CD4-positive, alpha-beta memory T cell (primary cell): ENCODE measurements around the gene SPATA21. TPM values are rescaled to one million over a fixed set of nuclear protein-coding genes. Genes with fewer than 3 reads are reported as not detected.
"Not testable (repeated sequence)": the region's sequence is repeated elsewhere in the genome, so short reads cannot be mapped to it uniquely, and the experiment has no call there.

Experiments used
- CTCF ChIA-PET: fragments of 350-600 bp; sonication (Branson Sonifier 250); formaldehyde crosslinking; loops from one replicate; lab custom pipeline; 2021; ENCODE audit warnings: inconsistent platforms; ENCODE audit not compliant: partially characterized antibody; lab: Charles Lee
- POLR2A ChIA-PET: fragments of 350-600 bp; sonication (Branson Sonifier 250); formaldehyde crosslinking; loops from one replicate; lab custom pipeline; 2021; ENCODE audit not compliant: partially characterized antibody; lab: Charles Lee
- DNase-seq, 5 donors: peaks; one replicate each; pipeline versions ENCODE4 v3.0.0 to v3.0.0-alpha.2; 2020 to 2022; ENCODE audit warnings: mixed read lengths in 1 of 5
- H3K27ac ChIP-seq: one replicate; pipeline ENCODE4 v1.7.0; 2013; ENCODE audit warnings: low read depth, low read length
- H3K27me3 ChIP-seq: 2 replicates; pipeline ENCODE4 v1.7.0; 2013; ENCODE audit warnings: mild to moderate bottlenecking, low read length, moderate library complexity; ENCODE audit not compliant: insufficient read depth
- H3K36me3 ChIP-seq: 2 replicates; pipeline ENCODE4 v1.7.0; 2013; ENCODE audit warnings: mild to moderate bottlenecking, low read length, moderate library complexity; ENCODE audit not compliant: insufficient read depth
- H3K4me1 ChIP-seq: 2 replicates; pipeline ENCODE4 v1.7.0; 2013; ENCODE audit warnings: mild to moderate bottlenecking, low read length, moderate library complexity; ENCODE audit not compliant: insufficient read depth
- H3K4me3 ChIP-seq, 2 donors: one replicate each; pipeline ENCODE4 v1.7.0; 2013; ENCODE audit warnings: low read length in 2 of 2, mild to moderate bottlenecking in 1 of 2
- H3K9me3 ChIP-seq, 2 donors: one replicate each; pipeline ENCODE4 v1.7.0; 2013; ENCODE audit warnings: low read length in 2 of 2, control low read depth in 1 of 2; ENCODE audit not compliant: control insufficient read depth in 1 of 2
- H3K27ac Mint-ChIP-seq, 7 donors: one replicate each; pipeline ENCODE4 v1.8.0; 2020 to 2021; ENCODE audit warnings: mixed read lengths in 7 of 7, mild to moderate bottlenecking in 6 of 7, inconsistent platforms in 3 of 7, moderate library complexity in 3 of 7
- H3K27me3 Mint-ChIP-seq, 2 donors: one replicate each; pipeline ENCODE4 v1.8.0; 2020 to 2021; ENCODE audit warnings: mixed read lengths in 2 of 2
- H3K36me3 Mint-ChIP-seq, 2 donors: one replicate each; pipeline ENCODE4 v1.8.0; 2020 to 2021; ENCODE audit warnings: mixed read lengths in 2 of 2, inconsistent platforms in 1 of 2, mild to moderate bottlenecking in 1 of 2
- H3K4me1 Mint-ChIP-seq, 4 donors: one replicate each; pipeline ENCODE4 v1.8.0; 2020 to 2021; ENCODE audit warnings: mixed read lengths in 4 of 4, mild to moderate bottlenecking in 1 of 4
- H3K4me3 Mint-ChIP-seq, 8 donors: one replicate each; pipeline ENCODE4 v1.8.0; 2020 to 2021; ENCODE audit warnings: mixed read lengths in 8 of 8, mild to moderate bottlenecking in 7 of 8, moderate library complexity in 6 of 8, inconsistent platforms in 3 of 8
- H3K9me3 Mint-ChIP-seq, 8 donors: one replicate each; pipeline ENCODE4 v1.8.0; 2020 to 2021; ENCODE audit warnings: mixed read lengths in 8 of 8, mild to moderate bottlenecking in 5 of 8, inconsistent platforms in 3 of 8, moderate library complexity in 1 of 8
- intact Hi-C: fragments of 100-400 bp; cut with micrococcal nuclease; formaldehyde crosslinking; loops from one replicate; pipeline ENCODE4 v1.15.1; 2023
- polyA plus RNA-seq, 2 donors: library from polyadenylated mRNA; unstranded; fragments of 300-500 nt; fragmentation: Illumina TruSeq; gene quantifications; one replicate each; pipeline ENCODE4 v1.2.3, GENCODE V29; 2021
- total RNA-seq, 2 experiments: library from RNA; stranded (reverse); gene quantifications; one replicate each; pipeline ENCODE4 v1.2.3, GENCODE V29; 2021

Gene SPATA21
- total and polyA plus RNA-seq, 4 experiments from 2014 or later: not detected

DNA sequence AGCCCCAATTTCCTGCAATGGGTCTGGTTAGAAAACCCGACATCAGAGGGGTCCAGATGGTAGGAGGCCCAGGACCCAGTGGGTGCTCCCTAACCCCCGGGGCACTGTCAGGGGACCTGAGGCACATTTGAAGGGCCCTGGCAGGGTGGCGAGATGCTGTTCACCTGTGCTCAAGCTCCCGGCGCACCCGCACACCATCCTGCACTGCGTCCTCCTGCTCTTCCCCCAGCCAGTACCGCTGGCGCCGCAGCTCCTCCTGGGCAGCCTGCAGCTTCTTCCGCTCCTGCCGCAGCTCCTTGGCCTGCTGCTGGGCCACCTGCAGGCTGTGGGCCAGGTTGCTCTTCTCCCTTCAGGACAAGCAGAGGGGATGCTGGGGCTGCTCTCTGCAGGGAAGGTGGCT, 40.9 kb upstream of the SPATA21 start:
- Mint-ChIP-seq H3K9me3 (no peaks in the 10 kb centered on the region), H3K4me1 (peaks cover 0 to 7% (median 3%) of the 10 kb centered on the region in 4 donors), H3K36me3 (peaks cover 25 to 34% of the 10 kb centered on the region in 2 donors), H3K4me3 (no peak overlapping the region), H3K27me3 (no peaks in the 10 kb centered on the region), H3K27ac (no peak overlapping the region)
- Histone ChIP-seq H3K27me3 (no peaks in the 10 kb centered on the region), H3K4me1 (no peaks in the 10 kb centered on the region), H3K27ac (no peak overlapping the region), H3K36me3 (peaks cover 9% of the 10 kb centered on the region), H3K9me3 (no peaks in the 10 kb centered on the region), H3K4me3 (no peak overlapping the region)
- intact Hi-C loops: no loop called here
- ChIA-PET CTCF (interaction anchor here (0.5 kb wide), 1 partner anchor 645 kb away, joined by 3 read pairs; no protein-coding TSS in a partner anchor), POLR2A (interaction anchor here (1.6 kb wide), 1 partner anchor 11 kb away, joined by 6 read pairs; no protein-coding TSS in a partner anchor)
- no peak for DNase-seq

DNA sequence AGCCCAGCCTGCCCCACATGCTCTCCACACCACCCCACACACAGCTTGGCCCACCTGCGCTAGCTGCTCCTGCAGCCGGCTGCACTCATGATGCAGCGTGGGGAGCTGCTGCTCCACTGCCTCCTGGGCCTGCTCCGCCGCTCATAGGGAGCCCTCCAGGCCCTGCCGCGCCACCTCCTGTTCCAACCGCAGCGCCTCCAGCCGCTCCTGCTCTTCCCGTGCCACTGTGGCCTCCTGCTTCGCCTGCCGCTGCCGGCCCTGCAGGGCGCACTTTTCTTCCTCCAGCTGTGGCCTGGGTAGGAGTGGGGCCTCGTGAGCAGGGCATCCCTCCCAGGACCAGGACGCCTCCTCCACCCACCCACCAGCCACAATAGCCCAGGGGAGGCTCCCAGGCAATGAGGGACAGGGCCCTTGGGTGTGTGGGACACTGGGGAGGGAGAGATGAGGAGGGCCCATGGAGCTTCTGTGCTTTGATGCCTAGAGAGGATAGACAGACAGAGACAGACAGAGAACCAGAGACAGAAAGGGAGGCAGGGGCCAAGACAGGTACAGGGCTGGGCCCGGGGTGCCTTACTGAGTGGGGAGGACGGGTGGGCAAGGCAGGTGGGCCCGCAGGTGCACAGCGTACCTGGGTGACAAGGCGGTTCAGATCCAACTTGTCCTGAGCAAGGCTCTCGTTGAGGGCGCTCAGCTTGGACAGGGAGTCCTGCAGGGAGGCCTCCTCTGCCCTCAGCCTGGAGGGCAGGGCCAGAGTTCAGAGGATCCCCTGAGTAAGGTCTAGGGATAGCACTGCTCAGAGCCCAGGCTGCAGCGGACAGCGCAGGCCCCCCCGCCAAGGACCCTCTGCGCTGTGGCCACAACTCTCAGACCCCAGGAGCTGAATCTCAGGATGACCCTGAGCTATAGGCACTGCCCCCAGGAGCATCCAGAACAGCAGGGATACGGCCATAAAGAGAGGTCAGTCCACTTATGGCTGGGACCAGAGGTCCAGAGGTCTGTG, 38.8 kb upstream of the SPATA21 start:
- DNase-seq, POLR2A ChIA-PET, H3K4me3 ChIP-seq, CTCF ChIA-PET, H3K9me3 Mint-ChIP-seq, H3K27ac ChIP-seq, H3K27ac Mint-ChIP-seq, H3K27me3 ChIP-seq, H3K27me3 Mint-ChIP-seq, H3K9me3 ChIP-seq, H3K4me1 ChIP-seq, intact Hi-C loops, H3K4me3 Mint-ChIP-seq: not testable (repeated sequence)
- Mint-ChIP-seq H3K4me1 (peaks cover 4 to 20% (median 5%) of the 10 kb centered on the region in 4 donors), H3K36me3 (peaks cover 28 to 40% of the 10 kb centered on the region in 2 donors)
- H3K36me3 ChIP-seq: peaks cover 14% of the 10 kb centered on the region

DNA sequence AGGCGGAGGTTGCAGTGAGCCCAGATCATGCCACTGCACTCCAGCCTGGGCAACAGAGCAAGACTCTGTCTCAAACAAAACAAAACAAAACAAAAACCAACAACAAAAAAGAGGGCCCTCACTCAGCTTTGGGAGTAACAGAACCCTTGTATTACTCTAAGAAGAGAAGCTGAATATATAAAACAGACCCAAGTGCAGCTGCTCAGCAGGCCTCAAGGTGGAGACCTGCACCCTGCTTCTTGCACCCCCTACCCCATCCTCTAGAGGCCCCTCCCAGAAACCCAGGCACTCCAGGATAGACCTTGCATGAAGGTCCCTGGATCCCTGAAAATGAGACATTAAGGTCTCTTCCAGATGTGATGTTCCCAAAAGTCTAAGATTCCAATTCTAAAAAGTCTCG, 37.7 kb upstream of the SPATA21 start:
- H3K27ac ChIP-seq, H3K9me3 Mint-ChIP-seq, H3K27ac Mint-ChIP-seq, H3K4me1 ChIP-seq, H3K27me3 ChIP-seq, POLR2A ChIA-PET, H3K4me3 ChIP-seq, DNase-seq, intact Hi-C loops, H3K27me3 Mint-ChIP-seq, H3K9me3 ChIP-seq, H3K4me3 Mint-ChIP-seq, CTCF ChIA-PET: not testable (repeated sequence)
- peaks cover 14% of the 10 kb centered on the region for H3K36me3 ChIP-seq
- H3K4me1 Mint-ChIP-seq: peaks cover 3 to 24% (median 5%) of the 10 kb centered on the region in 4 donors
- H3K36me3 Mint-ChIP-seq: peaks cover 21 to 37% of the 10 kb centered on the region in 2 donors

DNA sequence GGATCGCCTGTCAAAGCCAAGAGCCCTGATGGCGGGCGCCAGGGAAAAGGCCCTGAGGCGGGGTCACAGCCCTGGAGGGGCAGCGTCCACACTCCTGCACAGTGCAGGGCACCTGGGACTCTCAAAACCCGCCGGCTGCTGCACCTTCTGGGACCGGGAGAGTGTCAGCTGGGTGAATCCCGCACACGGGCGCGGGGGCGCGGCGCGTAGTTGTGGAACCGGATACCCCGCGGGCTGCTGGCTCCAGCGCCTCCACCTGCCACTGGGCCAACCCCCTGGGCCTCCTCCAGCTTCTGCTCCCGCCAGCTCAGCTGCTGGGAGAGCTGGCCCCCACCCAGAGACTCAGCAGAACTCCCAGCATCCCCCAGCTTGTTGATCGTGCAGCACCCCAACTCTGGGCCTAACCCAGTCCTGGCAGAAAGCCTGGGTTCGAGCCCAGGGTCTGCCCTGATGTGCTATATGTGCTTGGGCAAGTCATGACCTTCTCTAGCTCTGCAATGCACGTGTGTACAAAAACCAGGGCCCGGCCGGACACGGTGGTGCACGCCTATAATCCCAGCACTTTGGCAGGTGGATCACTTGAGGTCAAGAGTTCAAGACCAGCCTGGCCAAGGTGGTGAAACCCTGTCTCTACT, 37.1 kb upstream of the SPATA21 start:
- Histone ChIP-seq H3K4me3 (no peak overlapping the region), H3K9me3 (no peaks in the 10 kb centered on the region), H3K27me3 (no peaks in the 10 kb centered on the region), H3K27ac (no peak overlapping the region), H3K36me3 (peaks cover 14% of the 10 kb centered on the region), H3K4me1 (no peaks in the 10 kb centered on the region)
- Mint-ChIP-seq H3K36me3 (peaks cover 21 to 41% of the 10 kb centered on the region in 2 donors), H3K27me3 (no peaks in the 10 kb centered on the region), H3K4me1 (peaks cover 3 to 26% (median 5%) of the 10 kb centered on the region in 4 donors), H3K27ac (peak overlapping the region in 1 of 7 donors; percentile 61), H3K4me3 (no peak overlapping the region), H3K9me3 (no peaks in the 10 kb centered on the region)
- POLR2A ChIA-PET: no interaction called here
- intact Hi-C loops: no loop called here
- CTCF ChIA-PET: no interaction called here
- no peak for DNase-seq

DNA sequence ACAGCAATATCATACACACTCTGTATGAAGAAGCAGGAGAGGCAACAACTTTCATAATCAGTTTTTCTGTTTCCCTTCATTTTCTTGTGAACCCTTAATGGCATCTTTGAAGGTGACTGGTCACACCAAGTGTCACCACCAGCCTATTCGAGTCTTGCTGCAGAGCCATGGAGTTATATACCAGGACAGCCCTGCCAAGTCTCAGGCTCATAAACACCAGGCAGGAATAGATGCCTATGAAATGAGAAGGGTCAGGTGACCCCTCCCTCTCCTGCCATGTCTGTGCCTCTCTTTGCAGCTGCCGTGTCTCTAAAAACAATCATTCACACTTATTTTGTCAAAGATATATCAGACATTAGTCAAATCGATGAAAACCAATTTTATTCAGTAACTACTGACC, 31.3 kb upstream of the SPATA21 start:
- Histone ChIP-seq H3K27me3 (no peaks in the 10 kb centered on the region), H3K9me3 (no peaks in the 10 kb centered on the region), H3K36me3 (peaks cover 9% of the 10 kb centered on the region), H3K4me1 (no peaks in the 10 kb centered on the region), H3K27ac (no peak overlapping the region), H3K4me3 (no peak overlapping the region)
- no peaks in the 10 kb centered on the region for H3K27me3 Mint-ChIP-seq
- peaks cover 5 to 24% (median 13%) of the 10 kb centered on the region in 4 donors for H3K4me1 Mint-ChIP-seq
- CTCF ChIA-PET: no interaction called here
- peak overlapping the region in 1 of 7 donors; percentile 7 for H3K27ac Mint-ChIP-seq
- POLR2A ChIA-PET: no interaction called here
- H3K4me3 Mint-ChIP-seq: no peak overlapping the region
- H3K36me3 Mint-ChIP-seq: peaks cover 23 to 50% of the 10 kb centered on the region in 2 donors
- intact Hi-C loops: no loop called here
- DNase-seq: no peak
- H3K9me3 Mint-ChIP-seq: no peaks in the 10 kb centered on the region

DNA sequence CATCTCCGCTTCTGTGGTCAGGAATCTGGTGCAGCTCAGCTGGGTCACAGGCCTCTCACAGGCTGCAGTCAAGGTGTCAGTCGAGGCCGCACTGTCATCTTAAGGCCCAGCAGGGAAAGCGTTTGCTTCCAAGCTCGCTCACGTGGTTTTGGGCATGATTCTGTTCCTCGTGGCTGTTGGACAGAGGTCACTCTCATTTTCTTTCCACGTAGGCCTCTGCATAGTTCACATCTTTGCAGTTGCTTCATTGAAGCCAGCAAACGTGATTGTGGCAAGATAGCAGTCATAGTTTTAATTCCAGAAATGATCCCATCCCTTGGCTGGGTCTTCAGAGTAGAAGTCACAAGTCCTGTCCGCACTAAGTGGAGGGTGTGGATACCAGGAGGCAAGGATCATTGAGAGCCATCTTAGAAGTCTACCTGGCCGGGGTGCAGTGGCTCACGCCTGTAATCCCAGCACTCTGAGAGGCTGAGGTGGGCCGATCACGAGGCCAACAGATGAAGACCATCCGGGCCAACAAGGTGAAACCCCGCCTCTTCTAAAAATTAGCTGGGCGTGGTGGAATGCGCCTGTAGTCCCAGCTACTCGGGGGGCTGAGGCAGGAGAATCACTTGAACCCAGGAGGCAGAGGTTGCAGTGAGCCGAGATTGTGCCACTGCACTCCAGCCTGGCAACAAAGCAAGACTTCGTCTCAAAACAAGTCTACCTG, 27.8 kb upstream of the SPATA21 start:
- ChIA-PET CTCF (no interaction called here), POLR2A (no interaction called here)
- Mint-ChIP-seq H3K9me3 (no peaks in the 10 kb centered on the region), H3K4me1 (peaks cover 4 to 14% (median 8%) of the 10 kb centered on the region in 4 donors), H3K36me3 (peaks cover 23 to 61% of the 10 kb centered on the region in 2 donors), H3K27me3 (no peaks in the 10 kb centered on the region), H3K4me3 (no peak overlapping the region), H3K27ac (peak overlapping the region in 1 of 7 donors; percentile 52)
- Histone ChIP-seq H3K4me3 (no peak overlapping the region), H3K4me1 (no peaks in the 10 kb centered on the region), H3K27me3 (no peaks in the 10 kb centered on the region), H3K27ac (no peak overlapping the region), H3K9me3 (no peaks in the 10 kb centered on the region), H3K36me3 (peaks cover 16% of the 10 kb centered on the region)
- intact Hi-C loops: no loop called here
- DNase-seq: no peak
